Measurements from ENCODE around the gene SLC7A6.

The SLC7A6 gene

DNA sequence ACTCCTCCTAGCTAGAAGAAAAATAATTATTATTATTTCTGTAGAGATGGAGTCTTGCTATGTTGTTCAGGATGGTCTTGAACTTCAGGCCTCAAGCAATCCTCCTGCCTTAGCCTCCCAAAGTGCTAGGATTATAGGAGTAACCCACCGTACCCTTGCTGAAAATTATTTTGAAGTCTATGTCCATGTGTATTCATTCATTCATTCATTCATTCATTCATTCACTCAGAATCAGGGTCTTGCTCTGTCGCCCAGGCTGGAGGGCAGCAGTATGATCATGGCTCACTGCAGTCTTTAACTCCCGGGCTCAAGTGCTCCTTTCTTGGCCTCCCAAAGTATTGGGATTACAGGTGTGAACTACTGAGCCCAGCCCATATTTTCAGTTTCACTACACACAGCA lies 42.3 kb downstream of the SLC7A6 start:
- no peak for DNase-seq (ENCODE audit: low read depth)

GRCh38 chr16:68309799-68310198 lies 45.5 kb downstream of the SLC7A6 start:
- no peak for DNase-seq (ENCODE audit: low read depth)

DNA sequence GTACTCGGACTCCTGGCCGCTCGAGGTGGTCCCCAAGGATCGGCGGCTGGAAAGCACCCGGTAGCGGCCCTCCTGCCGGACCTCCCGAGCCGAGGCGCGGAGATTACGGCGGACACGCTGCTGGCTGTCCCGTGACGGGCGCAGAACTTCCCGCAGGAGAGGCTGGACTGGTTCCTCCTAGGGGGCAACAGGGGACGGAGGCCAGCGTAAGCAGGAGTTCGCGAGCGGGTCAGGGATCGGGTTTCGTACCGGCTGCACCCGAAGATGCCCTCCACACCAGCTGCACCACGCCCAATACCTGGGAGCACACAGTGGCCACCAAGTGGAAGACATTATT lies 46.1 kb downstream of the SLC7A6 start:
- no peak for DNase-seq (ENCODE audit: low read depth)

GRCh38 chr16:68310774-68311511 lies 46.6 kb downstream of the SLC7A6 start, which contains the start of the genes PRMT7 and SLC7A6OS:
PRMT7 (plus strand) TSS chr16:68311019; CDS start chr16:68315980, 4,961 bp downstream.
SLC7A6OS (minus strand) TSS chr16:68310946; CDS start chr16:68310926, 20 bp downstream.
- peak; percentile 70 for DNase-seq (ENCODE audit: low read depth)

- no peak for DNase-seq (ENCODE audit: low read depth)
Measured at GRCh38 chr16:68313116-68313515, 48.8 kb downstream of the SLC7A6 start.

DNA sequence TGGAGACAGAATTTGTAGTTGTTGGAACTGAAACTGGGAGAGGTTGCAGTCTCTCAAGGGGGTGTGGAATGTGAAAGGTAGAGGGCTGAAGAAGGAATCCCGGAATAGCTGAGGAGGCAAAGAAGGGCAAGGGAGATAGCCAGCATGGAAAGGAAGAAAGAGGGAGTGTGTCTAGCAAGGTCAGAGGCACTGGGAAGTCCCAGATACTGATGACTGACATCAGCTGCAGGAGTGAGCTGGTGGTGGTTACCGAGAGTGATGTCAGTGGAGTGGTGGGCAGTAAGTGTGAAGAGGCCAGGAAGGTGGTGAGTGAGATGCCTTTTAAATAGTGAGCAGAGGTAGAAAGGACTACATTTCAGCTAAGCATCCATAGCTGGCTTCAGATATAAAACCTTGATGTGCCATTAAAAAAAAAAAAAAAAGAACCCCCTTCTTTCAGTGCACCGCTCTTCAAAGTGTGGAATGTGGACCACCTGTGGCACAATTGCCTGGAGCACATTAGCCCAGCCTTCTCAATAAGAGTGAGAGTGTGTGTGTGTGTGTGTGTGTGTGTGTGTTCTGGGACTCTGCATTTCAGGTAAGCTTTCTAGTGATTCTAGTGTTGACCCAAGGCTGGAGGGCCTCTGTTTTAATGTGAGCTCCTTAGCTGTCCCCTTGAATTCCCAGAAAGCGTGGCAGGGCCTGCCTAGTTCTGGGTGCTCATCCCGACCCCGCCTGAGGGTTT lies 55.0 kb downstream of the SLC7A6 start:
- no peak for DNase-seq (ENCODE audit: low read depth)

DNA sequence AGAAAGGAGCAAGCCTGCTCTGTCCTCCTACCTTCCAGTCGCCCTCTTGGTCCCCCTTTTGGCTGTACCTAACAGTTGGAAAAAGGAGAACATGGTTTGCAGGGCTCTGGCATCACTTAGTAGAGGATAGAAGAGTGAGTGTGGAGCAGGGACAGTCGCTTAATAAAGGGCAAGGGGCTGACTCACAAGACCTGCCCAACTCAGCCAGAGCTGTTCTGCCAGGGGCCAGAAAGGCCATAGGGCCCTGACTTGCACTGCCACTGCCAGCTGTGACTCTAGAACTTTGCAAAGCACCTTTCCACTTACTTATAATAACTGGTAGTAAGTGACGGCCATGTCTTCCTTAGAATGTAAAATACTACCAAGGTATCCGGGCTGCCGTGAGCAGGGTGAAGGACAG lies 60.0 kb downstream of the SLC7A6 start:
- DNase-seq (ENCODE audit: low read depth), result no peak

- DNase-seq (ENCODE audit: low read depth), result no peak
Measured at GRCh38 chr16:68324780-68325357, 60.5 kb downstream of the SLC7A6 start.

- DNase-seq (ENCODE audit: low read depth), result peak; percentile 78
Measured at GRCh38 chr16:68328151-68328859, 64.0 kb downstream of the SLC7A6 start.

GRCh38 chr16:68328860-68329390 lies 64.6 kb downstream of the SLC7A6 start:
- no peak for DNase-seq (ENCODE audit: low read depth)

DNA sequence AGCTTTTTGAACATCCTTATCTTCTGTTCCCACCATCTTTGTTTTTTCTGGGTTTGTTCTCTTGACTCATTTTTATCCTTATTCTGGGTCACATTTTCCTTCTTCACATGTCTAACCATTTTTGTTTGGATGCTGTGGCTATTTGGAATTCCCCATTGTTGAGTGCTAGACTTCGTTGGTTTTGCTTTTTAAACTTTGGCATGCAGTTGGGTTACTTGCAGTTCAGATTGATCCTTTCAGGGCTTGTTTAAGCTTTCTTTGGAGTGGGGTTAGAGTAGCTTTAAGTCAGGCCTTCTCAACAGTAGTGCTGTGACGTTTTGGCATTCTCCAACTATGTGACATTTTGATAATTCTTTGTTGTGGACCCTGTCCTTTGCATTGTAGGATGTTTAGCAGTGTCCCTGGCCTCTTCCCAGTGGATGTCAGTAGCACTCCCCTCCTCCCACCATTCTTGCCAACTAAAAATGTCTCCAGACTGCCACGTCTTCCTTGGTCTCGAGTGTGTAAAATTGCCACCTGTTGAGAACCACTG lies 67.6 kb downstream of the SLC7A6 start:
- DNase-seq (ENCODE audit: low read depth), result no peak

GRCh38 chr16:68332411-68333121 lies 68.2 kb downstream of the SLC7A6 start:
- DNase-seq (ENCODE audit: low read depth), result no peak

GRCh38 chr16:68335175-68335574 lies 70.8 kb downstream of the SLC7A6 start:
- DNase-seq (ENCODE audit: low read depth), result no peak

GRCh38 chr16:68338326-68339119 lies 74.2 kb downstream of the SLC7A6 start:
- no peak for DNase-seq (ENCODE audit: low read depth)

GRCh38 chr16:68339214-68339613 lies 74.9 kb downstream of the SLC7A6 start:
- no peak for DNase-seq (ENCODE audit: low read depth)

GRCh38 chr16:68342620-68343019 lies 78.3 kb downstream of the SLC7A6 start:
- DNase-seq (ENCODE audit: low read depth), result no peak

- DNase-seq (ENCODE audit: low read depth), result no peak
Measured at GRCh38 chr16:68343137-68343536, 78.8 kb downstream of the SLC7A6 start.

GRCh38 chr16:68344252-68344651 lies 79.9 kb downstream of the SLC7A6 start:
- DNase-seq (ENCODE audit: low read depth), result no peak

GRCh38 chr16:68345351-68345810 lies 81.1 kb downstream of the SLC7A6 start:
- DNase-seq (ENCODE audit: low read depth), result no peak

DNA sequence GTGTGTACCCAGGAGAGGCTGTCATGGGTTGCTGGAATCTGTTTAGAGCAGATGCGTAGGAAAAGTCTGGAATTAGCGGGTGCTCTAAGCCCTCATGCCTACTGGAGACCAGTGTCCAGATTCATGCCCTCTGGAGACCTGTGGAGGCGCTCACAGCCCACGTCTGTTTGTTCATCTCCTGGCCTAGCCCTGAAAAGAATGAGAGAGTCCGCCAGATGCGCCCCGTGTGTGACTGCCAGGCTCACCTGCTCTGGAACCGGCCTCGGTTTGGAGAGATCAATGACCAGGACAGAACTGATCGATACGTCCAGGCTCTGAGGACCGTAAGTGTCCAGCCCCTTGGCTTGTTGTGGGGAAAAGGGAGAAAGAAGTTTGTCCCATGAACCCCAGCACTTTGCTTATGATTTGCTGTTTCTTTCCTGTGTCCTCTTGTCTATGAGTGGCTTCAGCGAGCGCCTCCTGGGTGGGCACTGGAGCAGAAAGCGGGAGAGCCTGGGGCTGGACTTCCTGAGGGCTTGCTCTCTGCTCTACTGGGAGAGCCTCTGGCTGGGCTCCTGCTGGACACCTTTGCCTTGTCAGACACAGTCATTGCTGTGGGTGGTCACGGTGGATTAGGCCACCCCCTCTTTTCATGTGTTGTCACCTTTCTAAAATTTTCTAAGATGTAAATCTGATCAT lies 81.8 kb downstream of the SLC7A6 start:
- DNase-seq (ENCODE audit: low read depth), result no peak

Measured in fibroblast of the conjunctiva (primary cell).